ENCODE measurements around the gene MS4A7.
A peak's percentile ranks its signal among the peaks of the same experiment; 100 is the strongest.

Gene MS4A7

DNA sequence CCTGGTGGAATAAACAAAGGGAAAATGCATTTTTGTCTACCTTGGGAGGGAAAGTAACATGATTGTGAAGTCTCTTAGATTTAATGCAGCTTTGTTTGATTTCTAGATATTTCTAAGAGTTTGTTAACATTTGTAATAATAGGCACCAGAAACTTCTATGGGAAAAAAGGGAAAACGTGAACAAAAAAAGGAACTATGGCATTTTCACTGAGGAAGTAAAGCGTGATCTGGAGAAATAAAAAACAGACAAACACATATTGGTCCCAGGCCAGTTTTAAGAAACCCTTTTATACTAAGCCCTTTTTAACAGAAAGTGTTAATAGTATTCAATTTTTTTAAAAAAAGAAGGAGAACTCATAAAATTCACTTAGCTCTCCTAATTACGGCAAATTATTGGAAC, 6.9 kb upstream of the MS4A7 start:
- peak; percentile 39 for DNase-seq

DNA sequence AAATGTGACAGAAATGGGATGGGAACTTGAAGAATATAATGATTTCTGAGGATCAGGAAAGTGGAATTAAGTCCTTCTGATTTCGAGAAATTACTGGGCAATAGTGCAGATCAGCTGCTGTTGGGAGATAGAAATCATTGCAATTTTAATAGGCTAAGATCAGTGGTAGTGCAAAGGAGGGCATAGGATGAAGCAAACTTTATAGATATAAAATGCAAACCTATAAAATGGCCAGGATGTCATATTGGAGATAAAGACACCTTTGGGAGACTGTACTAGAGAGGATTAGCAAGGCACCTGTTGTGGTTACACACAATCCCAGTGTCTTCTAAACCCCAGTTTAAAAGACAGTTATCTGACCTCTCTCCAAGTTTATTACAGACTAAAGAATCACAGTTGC, 6.5 kb upstream of the MS4A7 start:
- no peak for DNase-seq

DNA sequence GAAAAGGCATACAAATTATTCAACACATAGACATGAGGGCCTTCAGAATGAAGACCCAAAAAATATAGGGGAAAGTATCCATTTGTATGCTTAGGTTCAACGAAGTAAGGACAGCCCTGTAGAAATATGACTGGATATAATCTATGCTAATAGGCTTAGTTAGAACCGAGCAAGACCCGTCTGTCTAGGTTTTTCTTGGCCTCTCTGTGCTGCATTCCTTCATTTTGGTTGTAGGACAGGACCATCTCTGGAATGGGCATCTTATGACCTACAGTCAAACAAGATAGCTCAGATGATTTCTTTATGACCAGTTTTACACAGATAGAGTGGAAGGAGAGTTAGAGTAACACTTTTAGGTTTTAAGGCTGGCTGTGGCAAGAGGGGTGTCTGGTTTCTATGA, 5.6 kb upstream of the MS4A7 start:
- DNase-seq: no peak

DNA sequence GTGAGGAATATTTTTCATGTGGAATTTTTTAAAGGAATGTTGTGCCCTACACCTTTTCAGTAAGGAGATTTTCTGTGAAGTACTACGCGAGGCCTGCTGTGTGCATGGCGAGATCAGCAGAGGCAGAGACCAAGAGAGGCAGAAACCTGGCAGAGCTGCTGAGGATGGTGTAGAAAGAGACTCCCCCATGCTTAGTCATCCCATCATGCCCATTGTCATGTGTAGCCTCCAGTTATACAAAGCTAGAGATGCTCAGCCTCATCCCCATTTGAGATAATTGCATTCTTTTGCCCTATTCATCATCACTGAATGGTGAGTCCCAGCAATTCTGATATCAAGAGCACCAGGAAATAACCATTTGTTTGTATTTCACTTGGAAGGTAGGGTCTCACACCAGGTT, 3.0 kb upstream of the MS4A7 start:
- DNase-seq: no peak

DNA sequence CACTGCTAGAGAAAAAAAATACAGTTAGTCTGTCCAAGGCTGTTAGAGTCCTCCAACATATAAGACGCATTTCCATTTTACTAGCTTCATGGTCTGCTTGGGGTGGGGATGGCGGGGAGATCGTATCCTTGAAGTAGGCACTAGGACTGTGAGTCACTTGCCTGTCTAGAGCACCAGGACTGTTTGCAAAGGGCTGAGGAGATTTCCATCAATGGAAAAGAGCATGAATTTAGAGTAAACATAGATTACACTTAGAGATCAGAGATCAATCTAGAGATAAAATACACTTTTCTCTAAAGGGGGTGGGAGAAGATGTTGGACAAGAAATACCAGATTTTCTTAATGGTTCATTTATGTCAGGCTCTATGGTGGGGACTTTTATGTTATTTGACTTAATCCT, 1.7 kb upstream of the MS4A7 start:
- DNase-seq: no peak

DNA sequence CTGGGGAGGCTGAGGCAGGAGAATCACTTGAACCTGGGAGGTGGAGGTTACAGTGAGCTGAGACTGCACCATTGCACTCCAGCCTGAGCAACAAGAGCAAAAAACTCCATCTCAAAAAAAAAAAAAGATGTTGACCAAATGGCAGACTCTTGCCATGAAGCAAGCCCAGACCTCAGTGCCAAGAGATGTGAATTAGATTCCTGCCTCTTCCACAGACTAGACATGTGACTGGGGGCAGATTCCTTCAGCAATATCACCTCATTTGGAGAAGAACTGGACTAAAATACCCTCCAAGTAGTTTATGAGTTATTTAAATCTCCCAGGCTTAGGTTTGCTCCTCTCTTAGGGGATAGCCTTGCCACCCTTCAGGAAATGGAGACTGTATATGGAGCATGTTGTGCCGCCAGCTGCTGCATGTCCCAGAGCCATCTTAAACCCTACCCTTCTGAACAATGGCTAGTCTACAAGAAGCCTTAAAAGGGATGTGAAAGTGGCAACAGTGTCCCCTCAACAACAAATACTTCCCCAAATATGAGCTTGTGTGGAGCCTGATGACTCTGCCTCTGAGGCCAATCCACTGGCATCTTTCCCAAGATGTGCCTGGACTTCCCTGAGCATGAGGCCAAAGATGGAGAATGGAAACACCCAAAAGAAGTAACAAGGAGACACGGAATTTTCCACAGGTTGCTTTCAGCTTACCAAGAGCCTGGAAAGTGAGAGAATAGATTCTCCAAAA, 763 bp upstream of the MS4A7 start:
- peak; percentile 97 for DNase-seq

DNA sequence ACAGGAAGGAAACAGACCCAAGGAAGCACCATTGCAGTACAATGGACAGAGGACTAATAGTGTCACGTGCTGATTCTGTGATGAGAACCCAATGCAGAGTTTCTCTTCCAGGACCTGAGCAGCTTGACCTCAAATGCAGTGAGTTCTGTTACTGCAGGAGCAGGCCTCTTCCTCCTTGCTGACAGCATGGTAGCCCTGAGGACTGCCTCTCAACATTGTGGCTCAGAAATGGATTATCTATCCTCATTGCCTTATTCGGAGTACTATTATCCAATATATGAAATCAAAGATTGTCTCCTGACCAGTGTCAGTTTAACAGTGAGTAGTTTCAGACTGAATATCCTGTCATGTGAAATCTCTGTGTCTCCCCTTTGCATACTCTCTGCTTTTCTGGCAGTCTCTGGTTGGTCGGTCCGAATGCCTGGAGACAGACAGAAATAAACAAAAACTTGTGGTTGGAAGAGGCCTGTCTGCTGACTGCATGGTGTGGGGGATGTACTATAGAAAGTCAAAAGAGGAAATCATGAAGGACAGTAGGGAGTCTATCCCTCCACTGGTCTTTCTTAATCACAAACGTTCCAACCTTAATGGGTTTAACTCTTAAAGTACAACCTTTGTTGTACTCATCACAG, 11.1 kb downstream of the MS4A7 start:
- peak; percentile 99 for DNase-seq

DNA sequence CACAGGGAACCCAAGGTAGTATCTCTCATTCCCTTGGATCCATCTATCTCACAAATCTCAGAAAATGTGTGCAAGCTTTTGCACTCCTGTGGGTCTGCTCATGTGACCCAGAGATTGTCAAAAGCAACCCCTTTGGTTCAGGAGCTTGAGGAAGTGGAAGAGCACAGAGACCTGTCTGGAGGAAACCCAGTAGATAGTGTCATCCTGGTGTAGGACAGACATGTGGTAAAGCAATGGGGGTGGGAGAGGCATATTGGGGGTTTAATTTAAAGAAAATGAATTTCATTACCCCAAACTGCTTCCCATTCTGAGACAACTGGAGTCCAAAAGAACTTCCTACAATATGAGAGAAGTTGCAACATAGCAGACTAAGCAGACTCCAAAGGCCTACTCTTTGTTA, 12.1 kb downstream of the MS4A7 start:
- peak; percentile 62 for DNase-seq

DNA sequence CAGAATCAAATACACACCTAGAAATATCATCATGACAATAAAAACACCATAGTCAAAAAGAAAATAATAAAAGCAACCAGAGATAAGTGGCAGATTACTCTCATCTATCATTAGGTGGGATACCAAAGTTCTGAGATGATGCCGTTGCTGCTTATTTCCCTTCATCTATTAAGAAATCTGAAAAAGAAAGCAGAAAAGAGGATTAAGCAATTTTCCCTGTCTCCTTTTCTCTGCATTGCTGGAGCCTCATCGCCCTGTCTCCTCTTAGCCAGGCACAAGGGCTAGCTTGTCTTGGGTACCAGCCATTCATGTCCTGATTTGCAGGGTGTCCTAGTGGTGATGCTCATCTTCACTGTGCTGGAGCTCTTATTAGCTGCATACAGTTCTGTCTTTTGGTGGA, 14.0 kb downstream of the MS4A7 start:
- DNase-seq: no peak

DNA sequence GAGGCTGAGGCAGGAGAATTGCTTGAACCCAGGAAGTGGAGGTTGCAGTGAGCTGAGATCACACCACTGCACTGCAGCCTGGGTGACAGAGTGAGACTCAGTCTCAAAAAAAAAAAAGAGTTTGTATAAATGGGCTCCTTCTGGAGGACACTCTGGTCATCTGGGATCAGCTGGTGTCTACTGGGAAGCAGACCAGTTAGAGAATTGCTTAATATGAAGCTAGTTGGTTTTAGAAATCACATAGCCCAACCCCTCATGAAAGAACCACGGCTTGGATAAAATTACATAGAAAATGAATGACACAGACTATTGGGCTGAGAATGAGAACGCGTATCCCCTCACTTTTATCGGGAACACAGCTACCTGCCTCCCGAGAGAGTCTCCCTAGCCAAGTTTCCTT, 14.7 kb downstream of the MS4A7 start:
- DNase-seq: no peak

DNA sequence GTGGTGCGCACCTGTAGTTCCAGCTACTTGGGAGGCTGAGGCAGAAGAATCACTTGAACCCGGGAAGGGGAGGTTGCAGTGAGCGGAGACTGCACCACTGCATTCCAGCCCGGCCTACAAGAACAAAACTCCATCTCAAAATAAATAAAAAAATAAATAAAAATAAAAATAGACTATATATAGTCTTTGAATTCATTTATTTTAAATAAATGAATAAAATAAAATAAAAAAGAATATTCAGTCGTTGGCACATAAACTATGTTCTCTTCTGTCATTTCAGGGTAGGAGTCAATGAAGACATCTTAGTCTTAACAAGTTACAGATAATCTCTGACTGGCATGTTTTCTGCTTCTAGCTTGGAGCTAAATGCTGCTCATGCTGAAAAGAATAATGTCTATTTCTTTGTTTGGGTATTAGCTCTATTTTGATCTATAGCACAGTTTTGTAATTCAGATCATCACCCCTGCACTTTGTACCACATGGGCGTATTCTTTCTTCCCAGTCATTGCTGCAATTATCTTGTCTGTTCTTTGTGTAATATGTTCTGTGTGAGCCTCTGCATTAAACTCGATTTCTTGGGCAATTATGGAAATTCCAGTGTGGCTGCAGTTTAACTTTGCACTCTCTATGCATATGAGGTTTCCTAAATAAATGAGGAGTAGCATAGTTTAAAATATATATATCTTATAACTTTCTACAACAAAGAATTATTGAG, 16.5 kb downstream of the MS4A7 start:
- no peak for DNase-seq

DNA sequence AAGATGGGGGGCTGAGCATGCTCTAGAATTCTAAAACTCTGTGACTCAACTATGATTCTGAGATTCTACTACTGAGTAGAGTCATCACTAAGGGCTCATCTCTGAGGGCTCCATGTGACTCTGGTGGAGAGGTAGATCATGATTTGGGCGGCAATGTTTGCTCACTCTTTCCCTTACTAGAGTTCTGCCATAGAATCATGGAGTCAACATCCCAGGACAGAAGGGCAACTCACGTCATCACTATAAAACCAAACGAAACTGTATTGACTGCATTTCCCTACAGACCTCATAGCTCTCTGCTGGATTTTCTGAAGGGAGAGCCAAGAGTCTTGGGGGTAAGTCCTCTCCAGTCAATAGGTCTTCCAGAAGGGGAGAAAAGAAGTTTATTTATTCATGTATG, 18.1 kb downstream of the MS4A7 start, which contains the start of gene MS4A14:
TSS of gene MS4A14 (plus strand) at position 78 of the 400 bp plus-strand sequence. CDS start at position 198, 120 bp downstream.
- DNase-seq: peak; percentile 85

DNA sequence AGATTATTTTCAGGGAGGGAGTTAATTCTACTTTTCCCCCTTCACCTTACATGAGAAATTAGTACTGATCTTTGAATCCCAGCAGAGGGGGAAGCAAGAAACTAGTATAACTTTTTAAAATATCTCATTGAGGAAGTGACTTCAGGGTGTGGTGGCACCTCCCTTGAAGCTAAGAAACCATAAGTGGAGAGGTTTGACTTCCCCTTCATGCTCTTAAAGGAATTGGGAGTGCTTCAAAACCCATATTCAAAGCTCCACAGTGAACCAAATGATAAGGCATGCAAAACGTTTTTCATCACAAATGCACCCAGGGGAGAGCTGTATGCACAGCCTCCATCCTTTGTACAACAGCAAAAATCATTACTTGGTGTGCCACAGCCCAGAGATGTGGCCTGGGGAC, 18.5 kb downstream of the MS4A7 start:
- DNase-seq: peak; percentile 96

DNA sequence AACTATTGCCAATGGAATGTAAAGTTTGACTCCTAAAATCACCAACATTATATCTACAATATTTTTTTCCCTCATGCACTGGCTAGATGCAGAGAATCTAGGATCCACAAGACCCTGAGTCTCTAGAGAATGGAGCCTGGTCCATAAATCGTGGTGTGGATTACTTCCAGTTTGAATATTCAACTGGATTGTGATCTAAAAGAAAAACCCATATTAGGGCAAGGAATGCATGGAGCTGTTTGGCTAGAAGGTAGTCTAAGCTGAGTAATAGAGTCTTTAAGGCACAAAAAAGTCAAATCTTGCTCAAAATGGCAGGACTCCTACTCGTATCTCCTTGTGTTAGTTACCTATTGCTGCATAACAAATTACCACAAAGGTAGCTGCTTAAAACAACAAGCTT, 41.7 kb downstream of the MS4A7 start:
- no peak for DNase-seq

DNA sequence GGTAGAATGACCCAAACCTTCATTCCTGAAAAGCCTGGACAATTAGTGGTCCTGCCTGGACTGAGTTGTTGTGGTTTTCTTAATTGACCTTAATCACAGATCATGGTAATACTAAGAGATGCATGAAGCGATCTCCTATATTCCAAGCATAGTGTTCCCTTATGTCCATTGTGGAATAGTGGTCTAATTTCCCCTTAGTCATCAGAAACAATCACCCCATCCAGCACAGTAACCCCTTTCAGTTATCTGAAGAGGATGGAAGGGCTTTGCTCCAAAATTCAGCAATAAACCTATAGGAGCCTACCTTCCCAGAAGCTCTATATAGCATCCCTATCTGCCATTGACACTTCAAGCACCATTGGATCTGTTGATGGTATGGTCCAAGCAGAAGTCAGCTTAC, 44.3 kb downstream of the MS4A7 start:
- DNase-seq: no peak

DNA sequence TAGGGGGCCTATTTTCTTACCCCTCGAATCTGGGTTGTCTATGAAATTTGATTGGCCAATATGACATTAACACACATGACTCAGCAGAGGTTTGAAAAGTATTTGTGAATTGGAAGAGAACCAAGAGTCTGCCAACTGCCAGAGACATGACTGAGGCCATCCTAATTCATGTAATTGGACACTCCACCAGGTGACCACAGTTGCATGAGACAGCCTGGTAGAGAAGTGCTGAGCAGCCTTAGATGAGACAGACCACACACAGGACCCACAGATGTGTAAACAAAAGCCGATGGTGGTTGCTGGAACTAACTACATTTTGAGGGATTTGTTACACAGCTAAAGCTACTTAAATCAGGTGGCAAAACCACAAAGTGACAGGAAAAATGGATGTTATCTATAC, 50.2 kb downstream of the MS4A7 start:
- peak; percentile 48 for DNase-seq

DNA sequence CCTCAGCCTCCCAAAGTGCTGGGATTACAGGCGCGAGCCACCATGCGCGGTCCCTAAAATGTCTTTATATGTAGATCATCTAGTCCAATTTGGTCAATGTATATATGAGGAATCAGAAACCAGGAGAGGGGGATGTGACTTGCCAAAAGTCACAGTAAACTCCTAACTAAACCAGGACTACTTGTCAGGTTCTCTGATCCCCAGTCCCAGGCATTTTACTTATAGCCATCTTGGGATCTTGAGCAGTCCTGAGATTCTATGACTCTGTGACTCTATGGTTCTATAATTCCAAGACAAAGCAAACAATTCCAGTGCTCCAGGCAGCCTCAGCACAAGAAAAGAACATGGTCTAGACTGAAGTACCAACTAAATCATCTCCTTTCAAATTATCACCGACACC, 50.9 kb downstream of the MS4A7 start, which contains the start of gene MS4A5:
TSS of gene MS4A5 (plus strand) at position 301 of the 400 bp plus-strand sequence. CDS start 103 bp downstream, outside the sequence.
- no peak for DNase-seq

DNA sequence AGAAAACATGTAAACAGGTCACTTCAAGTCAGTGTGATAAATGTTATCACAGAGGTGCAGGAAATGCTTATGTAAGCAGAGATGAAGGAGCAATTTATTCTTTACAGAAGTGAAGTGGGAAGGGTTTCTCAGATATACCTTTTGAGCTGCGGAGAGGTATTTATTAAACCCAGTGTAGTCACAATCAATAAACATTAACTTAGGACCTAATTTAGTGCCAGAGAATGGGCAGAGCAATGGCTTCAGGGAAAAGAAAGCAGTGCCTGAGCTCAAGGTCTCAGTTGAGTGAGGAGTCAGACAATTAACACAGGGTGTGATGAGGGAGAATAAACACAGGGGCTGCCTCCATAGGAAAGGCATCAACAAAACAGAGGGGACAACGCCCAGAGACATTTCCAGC, 52.9 kb downstream of the MS4A7 start:
- no peak for DNase-seq

DNA sequence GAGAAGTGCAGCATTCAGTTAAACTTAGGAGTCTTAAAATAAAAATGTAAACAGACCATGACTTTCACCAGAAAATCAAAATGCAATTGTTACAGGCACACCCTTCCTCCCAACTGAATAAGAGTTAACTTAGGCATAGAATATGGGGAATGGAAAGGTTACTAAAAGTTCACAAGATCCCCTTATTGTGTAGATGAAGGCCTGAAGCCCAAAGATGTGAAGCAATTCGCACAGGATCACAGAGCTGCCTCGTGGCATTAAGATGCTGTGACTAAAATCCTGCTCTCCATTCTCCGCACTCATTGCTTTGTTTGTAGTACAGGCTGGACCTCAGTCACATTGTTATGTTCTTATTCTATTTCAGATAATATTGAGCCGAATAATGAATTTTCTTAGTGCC, 55.1 kb downstream of the MS4A7 start:
- DNase-seq: peak; percentile 23
